Fibroblast of skin of back (primary cell): Measurements from ENCODE around the gene VCAN.

Experiments used
- DNase-seq: peaks from one replicate; pipeline ENCODE4 v3.0.0-alpha.2; 2013

The VCAN gene

DNA sequence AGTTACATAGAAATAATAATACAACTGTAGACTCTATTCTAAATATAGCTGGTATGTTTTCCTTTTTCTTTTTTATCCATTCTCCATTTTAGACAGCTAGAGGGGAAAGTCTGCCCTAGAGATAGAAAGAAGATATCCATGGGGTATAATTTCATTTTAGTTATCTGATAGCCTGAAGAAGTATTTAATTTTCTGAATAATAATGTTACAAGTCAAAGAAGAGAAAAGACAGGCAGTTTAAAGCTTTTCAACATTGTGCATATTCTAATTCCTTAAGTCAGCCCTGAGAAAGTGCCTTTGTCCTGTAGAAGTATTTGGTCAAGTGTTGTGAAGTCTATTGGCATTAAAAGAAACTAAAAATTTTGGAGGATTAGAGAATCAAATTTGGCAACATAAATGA, 2.5 kb upstream of the VCAN start:
- no peak for DNase-seq

GRCh38 chr5:83470526-83471404, 779 bp upstream of the VCAN start:
- no peak for DNase-seq

- no peak for DNase-seq
These were observed 616 bp downstream of the VCAN start for GRCh38 chr5:83472213-83472507.

- no peak for DNase-seq
These were observed 1.2 kb downstream of the VCAN start for GRCh38 chr5:83472508-83473345.

DNA sequence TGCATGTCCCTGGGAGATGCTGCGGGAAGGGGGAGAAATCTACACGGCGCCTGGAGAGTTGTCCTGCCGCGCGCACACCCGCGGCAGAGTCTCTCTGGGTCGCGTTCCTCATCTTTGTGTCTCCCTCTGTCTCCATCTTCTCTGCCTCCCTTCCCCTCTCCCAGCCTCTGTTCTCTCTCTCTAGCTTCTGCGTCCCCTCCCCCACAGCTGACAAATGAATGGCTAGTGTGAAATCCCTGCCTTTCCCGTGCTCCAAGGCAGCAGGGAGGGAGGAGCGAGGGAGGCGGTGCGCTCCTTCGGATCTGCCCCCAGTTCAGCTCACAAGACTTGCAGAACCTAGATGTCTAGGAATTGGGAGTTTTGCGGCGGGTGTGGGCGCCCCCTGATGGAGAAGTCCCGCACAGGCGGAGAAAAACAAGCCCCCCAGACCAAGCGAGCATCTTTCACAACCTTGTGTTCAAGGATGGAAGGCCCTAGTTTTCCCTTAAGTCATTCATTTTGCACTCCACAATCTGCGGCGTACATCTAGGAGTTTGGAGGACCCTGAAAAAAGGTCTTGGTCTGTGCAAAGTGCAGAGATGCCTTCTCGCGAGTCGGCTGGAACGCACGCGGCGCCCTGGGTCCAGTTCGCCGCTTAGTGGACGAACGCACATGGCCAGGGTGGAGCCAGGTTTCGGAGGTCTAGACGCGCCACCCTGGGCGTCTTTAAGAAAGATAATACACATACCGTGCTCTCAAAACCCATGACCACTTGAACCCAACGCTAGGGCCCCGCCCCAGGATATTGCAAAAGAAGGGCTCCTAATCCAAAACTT, 2.0 kb downstream of the VCAN start:
- DNase-seq: peak; percentile 99

DNA sequence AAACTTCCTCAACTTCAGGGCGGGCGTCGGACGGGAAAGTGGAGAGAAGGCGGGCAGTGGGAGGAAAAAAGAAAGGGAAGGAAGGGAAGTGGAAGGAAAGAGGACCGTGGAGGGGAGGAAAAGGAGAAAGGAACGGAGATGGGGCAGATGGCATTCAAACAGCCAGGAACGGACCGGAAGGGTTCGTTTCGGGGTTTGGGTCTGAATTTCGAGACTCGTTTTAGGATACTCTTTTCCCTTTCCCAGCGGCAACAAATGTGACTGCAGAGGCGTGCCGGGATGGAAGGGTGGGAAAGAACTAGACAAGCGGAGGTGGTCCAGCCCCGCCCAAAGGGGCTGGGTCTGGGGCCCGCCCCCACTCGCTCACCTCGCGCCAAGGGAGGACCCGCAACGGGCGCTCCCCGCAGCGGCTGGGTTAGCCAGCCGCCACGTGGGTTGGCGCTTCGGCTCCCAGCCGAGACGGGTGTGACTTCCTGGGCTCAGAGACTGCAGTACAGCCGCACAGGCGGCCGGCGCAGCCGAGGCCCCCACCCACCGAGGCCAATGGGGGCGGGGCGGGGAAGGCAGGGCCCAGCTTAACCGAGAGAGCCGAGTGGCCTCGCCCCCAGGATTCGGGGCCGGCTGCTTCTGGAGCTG, 2.7 kb downstream of the VCAN start:
- DNase-seq: peak; percentile 95

- no peak for DNase-seq
These were observed 3.4 kb downstream of the VCAN start for GRCh38 chr5:83474991-83475390.

DNA sequence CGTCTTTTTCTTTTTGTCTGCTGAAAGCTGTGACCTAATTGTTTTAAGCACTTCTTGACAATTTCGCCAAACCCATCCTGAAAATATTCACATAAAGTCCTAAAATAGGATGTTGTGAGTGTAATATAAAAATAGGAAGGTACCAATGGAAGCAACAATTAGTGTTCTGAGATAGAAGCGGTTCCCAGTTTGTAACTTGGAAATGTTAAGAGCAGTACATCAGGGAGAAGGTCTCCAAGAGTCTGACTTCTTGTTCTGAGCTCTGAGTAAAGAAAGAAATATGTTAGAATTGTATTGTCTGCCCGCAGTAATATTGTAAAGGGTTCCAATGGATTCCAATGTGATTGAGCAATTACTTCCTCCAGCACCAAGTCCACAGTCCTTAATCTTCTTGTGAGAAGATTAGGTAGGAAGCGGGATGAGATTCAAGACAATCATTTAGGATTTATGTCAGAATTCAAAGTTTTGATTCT, 3.9 kb downstream of the VCAN start:
- peak; percentile 94 for DNase-seq

GRCh38 chr5:83475935-83476814, 4.6 kb downstream of the VCAN start:
- DNase-seq: peak; percentile 22

DNA sequence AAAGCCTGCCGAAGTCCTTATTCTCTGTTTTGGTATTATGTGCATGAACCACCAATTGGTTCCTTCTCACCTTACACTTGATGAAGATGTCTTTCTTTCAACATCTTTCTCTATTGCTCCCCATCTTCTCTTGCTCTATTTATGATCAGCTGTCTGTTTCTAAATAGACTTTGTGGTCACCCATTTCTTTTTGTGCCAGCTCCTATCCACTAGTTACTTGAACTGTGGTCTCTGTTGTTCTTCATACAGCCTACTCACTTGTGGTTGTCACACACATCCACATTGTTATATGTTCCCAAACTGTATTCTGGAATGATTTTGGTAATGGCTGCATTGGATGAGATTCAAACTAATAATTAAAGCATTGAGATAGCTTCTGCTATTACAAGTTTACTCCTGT, 11.4 kb downstream of the VCAN start:
- no peak for DNase-seq

DNA sequence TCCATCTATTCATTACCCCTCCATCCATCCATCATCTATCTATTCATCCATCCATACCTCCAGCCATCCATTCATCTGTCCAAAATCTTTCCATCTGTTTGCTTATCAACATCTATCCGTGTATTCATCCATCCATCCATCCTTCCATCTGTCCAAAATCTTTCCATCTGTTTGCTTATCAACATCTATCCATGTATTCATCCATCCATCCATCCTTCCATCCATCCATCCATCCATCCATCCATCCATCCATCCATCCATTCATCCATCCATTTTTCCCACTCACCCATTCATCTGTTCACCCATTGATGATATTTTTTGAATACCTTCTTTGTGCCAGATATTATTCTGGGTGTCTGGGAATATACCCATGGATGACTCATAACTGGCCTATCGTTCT, 12.8 kb downstream of the VCAN start:
- DNase-seq: no peak

GRCh38 chr5:83485842-83486241, 14.3 kb downstream of the VCAN start:
- DNase-seq: peak; percentile 29

- DNase-seq: no peak
These were observed 15.6 kb downstream of the VCAN start for GRCh38 chr5:83487155-83487554.

DNA sequence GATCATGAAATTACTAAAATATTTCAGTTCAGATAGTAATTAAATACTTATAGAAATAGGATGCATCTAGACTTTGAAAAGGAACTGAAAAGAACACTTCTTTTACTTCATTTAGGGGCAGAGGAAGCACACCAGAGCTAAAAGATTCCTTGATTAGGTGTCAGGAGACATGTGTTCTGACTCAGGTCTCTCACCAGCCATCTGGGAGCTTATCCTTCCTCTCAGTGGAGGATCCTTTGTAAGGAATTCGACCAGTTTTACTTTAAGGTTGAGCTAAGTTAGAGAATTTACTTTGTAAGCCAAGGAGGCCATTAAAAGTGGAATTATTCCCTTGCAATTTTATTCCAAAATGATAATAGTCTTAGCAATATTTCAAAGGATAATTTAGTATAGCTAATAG, 16.7 kb downstream of the VCAN start:
- peak; percentile 46 for DNase-seq

- DNase-seq: peak; percentile 51
These were observed 17.3 kb downstream of the VCAN start for GRCh38 chr5:83488821-83489220.

DNA sequence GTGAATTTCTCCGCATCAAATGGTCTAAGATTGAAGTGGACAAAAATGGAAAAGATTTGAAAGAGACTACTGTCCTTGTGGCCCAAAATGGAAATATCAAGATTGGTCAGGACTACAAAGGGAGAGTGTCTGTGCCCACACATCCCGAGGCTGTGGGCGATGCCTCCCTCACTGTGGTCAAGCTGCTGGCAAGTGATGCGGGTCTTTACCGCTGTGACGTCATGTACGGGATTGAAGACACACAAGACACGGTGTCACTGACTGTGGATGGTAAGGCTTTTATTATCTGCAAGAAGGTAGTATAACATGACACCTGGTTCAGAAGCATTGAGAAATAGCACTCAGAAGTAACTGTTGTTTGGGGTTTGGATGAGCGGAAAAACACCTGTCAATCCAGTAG, 18.7 kb downstream of the VCAN start:
- no peak for DNase-seq

DNA sequence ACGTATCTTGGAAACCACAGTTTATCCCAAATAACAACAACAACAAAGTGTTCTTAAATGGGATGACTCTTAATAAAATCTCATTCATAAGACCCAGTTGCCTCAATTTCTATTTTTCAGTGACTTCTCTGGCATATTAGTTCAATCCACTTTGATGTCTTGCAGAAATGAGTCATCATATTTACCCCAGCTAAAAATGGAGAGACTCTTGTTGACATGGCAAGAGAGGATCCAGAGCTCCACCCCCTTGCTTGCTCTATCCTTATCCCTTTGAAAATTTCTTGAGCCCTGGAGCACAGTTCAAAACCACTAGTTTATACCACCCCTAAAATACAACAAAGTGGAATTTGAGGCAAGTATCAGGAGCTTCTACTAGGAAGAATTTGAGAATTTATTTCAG, 20.8 kb downstream of the VCAN start:
- DNase-seq: peak; percentile 38

DNA sequence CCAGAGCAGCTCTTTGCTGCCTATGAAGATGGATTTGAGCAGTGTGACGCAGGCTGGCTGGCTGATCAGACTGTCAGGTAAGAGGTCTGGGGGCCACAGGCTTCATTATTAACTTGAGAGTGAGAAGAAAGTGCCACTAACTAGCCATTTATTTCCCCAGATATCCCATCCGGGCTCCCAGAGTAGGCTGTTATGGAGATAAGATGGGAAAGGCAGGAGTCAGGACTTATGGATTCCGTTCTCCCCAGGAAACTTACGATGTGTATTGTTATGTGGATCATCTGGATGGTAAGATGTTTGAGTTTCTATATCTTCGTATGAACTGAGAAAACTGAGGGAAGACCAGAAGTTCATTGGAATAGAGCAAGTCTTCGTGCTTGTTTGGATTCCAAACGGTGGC, 22.1 kb downstream of the VCAN start:
- DNase-seq: no peak

DNA sequence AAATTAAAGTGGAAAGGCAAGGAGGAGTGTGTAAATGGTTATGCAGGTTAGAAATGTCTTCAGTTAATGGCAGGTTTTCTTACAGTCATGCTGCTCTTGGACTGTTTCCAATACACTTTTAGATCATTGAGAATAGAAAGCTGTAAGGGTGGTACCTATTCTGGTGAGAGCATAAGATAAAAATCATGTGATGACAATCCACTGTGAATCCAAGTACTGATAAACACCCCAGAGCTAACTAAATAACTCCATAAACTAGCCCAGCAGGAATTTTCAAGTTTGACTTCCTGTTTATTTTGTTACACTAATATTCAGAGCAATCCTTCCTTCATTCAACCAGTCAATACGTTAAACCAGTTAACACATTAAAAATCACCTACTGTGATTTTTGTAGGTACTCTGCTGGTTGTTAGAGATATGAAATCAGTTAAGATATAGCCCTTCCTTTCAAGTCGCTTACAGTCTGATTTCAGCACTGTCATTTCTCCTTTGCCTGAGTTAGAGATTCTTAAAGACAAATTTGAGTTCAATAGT, 22.6 kb downstream of the VCAN start:
- no peak for DNase-seq

GRCh38 chr5:83494666-83495065, 23.1 kb downstream of the VCAN start:
- DNase-seq: no peak

- DNase-seq: no peak
These were observed 25.1 kb downstream of the VCAN start for GRCh38 chr5:83496626-83497025.
